ENCODE results near the gene DCUN1D1. TPM values are rescaled to one million over a fixed set of nuclear protein-coding genes. Genes with fewer than 3 reads are reported as not detected.

DCUN1D1 gene
- total RNA-seq, 2 donors from 2014 or later = 46.3 to 52.3 TPM

GRCh38 chr3:182909318-182910040 lies 70.9 kb downstream of the DCUN1D1 start:
- no peak for DNase-seq (ENCODE audit: low spot score)
- intact Hi-C loops (cut with DNase I) = no loop called here

- no peak for DNase-seq (ENCODE audit: low spot score)
- intact Hi-C loops (cut with DNase I) = no loop called here
Observed at GRCh38 chr3:182908471-182908870, 71.9 kb downstream of the DCUN1D1 start.

- intact Hi-C loops (cut with DNase I) = no loop called here
- DNase-seq (ENCODE audit: low spot score) = no peak
Observed at GRCh38 chr3:182906036-182906435, 74.3 kb downstream of the DCUN1D1 start.

- DNase-seq (ENCODE audit: low spot score) = no peak
- intact Hi-C loops (cut with DNase I) = no loop called here
Observed at GRCh38 chr3:182905623-182906022, 74.7 kb downstream of the DCUN1D1 start.

- no peak for DNase-seq (ENCODE audit: low spot score)
- intact Hi-C loops (cut with DNase I) = no loop called here
Observed at GRCh38 chr3:182904164-182904563, 76.2 kb downstream of the DCUN1D1 start.

- no peak for DNase-seq (ENCODE audit: low spot score)
- intact Hi-C loops (cut with DNase I) = no loop called here
Observed at GRCh38 chr3:182902236-182902635, 78.1 kb downstream of the DCUN1D1 start.

- intact Hi-C loops (cut with DNase I) = no loop called here
- DNase-seq (ENCODE audit: low spot score) = no peak
Observed at GRCh38 chr3:182896553-182896952, 83.8 kb downstream of the DCUN1D1 start.

GRCh38 chr3:182895513-182896112 lies 84.7 kb downstream of the DCUN1D1 start:
- no peak for DNase-seq (ENCODE audit: low spot score)
- intact Hi-C loops (cut with DNase I) = no loop called here

GRCh38 chr3:182892226-182892625 lies 88.1 kb downstream of the DCUN1D1 start:
- DNase-seq (ENCODE audit: low spot score) = no peak
- intact Hi-C loops (cut with DNase I) = no loop called here

- DNase-seq (ENCODE audit: low spot score) = no peak
- intact Hi-C loops (cut with DNase I) = no loop called here
Observed at GRCh38 chr3:182891364-182891763, 89.0 kb downstream of the DCUN1D1 start.

GRCh38 chr3:182889948-182890629 lies 90.2 kb downstream of the DCUN1D1 start:
- intact Hi-C loops (cut with DNase I) = no loop called here

More at GRCh38 chr3:182889948-182890629, 90.2 kb downstream of the DCUN1D1 start:
- DNase-seq (ENCODE audit: low spot score) = no peak

Other genes with a start within 250 kb of the DCUN1D1 start
- gene ATP11B, start 187.0 kb downstream of the DCUN1D1 start, total RNA-seq = 10 to 100 TPM; 44.3 to 57.6 TPM
- 10 to 100 TPM; 15.7 to 16.5 TPM for gene MCCC1, start 119.0 kb upstream of the DCUN1D1 start, total RNA-seq
- gene LAMP3, start 182.2 kb upstream of the DCUN1D1 start, total RNA-seq = under 1 TPM; 0.14 to 0.43 TPM